Measurements from ENCODE around the gene UBL7.
"Not testable (repeated sequence)": the region's sequence is repeated elsewhere in the genome, so short reads cannot be mapped to it uniquely, and the experiment has no call there.

Gene UBL7

DNA sequence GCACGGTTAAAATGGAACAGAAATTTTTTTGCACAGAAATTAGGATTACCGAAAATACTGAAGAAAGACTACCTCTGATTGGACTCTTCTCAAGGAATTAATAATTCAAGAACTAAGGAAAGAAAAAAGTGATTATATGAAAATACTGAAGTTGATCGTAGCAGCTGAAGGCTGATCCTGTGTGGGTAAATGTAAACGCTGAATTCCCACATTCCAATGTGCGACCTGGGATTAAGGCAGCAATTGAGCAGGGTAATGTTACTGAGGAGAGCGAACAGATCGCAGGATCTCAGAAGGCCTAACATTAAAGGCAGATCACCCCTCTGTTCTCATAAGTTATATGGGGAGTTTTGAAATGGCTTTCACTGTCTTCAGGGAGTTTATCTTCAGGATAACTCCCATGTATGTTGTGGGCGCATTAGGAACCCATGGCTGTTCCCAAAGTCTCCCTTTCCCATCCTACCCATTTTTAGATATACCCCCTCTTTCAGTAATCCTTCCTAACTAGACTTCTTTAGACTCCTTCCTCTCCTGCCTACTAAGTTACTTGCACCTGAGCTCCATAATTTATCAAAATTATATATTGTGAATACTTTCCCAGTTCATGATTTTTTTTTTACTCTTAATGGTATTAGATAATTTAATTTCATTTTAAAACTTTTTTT is 1.0 kb upstream of the UBL7 start:
- no peak for DNase-seq

DNA sequence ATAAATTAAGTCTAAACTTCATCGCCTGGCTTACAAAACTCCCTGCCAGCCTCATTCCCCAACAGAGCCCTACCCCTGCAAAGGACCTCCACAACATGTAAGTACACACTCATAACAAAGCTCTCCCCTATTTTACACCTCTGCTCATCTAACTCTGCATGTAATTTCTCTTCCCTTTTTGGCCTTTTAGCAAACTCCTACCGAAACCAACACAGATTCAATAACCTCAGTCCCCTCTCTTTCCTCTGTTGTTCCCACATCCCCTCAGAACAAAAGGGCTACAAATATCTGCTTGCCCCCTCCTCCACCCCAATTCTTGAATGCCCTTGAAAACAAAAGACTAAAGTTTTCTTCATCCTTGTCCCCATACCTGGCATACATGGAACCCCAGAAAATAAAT is 662 bp downstream of the UBL7 start:
- DNase-seq = no peak

DNA sequence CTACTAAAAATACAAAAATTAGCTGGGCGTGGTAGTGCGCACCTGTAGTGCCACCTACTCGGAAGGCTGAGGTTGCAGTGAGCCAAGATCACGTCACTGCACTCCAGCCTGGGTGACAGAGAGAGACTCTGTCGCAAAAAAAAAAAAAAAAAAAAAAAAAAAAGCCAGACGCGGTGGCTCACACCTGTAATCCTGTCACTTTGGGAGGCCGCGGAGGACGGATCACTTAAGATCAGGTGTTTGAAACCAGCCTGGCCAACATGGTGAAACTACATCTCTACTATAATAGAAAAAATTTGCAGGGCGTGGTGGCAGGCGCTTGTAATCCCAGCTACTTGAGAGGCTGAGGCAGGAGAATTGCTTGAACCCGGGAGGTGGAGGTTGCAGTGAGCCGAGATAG is 1.2 kb downstream of the UBL7 start:
- DNase-seq = not testable (repeated sequence)

DNA sequence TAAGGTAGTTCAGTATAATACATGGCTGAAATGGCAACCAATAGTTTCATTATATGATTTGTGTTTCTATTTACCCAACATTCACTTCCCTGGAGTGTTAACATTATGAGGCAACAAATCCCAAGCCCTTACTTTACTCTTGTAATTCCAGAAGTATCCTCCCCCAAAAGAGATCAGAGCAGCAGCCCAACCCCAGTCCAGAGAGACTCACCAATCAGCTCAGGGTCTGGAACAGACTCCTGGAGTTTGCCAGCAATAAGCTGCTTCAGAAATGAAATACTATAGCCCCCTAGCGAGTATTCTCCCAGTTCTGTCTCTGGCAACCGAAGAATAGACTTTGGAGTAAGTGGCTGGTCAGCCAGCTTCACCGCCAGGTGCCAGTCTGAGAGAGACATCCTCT is 2.5 kb downstream of the UBL7 start:
- DNase-seq = no peak

DNA sequence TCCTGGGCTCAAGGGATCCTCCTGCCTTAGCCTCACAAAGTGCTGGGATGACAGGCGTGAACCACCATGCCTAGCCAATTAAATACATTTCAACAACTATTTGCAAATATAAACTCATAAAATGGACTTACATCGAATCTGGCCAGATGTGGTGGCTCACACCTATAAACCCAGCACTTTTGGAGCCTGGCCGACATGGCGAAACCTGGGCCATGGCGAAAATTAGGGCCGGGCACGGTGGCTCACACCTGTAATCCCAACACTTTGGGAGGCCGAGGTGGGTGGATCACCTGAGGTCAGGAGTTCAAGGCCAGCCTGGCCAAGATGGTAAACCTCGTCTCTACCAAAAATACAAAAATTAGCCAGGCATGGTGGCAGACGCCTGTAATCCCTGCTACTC is 3.9 kb downstream of the UBL7 start:
- DNase-seq = not testable (repeated sequence)

DNA sequence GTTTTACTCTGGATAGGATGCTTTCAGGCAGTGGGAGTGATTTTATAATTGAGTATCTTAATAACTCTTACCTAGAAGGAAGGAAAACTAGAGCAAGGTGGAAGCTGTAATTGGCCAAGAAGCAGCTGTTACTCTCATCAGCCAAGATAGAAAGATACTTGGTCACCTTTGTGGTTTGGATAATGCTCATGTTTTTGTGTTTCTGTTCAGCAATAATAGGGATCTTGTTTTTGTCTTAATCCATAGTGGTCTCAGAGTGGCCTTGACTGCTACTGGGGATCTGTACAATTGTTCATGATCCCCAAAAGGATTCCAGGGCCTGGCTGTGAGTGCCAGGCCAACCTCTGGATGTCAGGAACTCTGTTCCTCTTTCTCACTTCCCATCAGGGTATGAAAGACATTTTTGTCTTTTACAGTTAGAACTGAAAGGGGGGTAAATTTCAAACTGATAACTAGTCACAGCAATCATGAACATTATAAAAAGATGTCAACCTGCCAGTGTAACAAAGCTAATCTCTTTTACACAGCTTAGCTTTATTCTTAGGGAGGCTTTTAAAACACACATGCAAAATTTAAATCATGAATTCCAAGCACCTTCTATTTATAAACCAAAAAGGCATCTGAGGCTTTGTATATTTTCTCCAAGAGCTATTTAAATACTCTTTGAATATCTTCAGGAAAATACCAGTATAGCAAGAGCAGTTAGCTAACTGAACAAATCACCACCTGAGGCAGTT is 6.0 kb downstream of the UBL7 start:
- DNase-seq = no peak

DNA sequence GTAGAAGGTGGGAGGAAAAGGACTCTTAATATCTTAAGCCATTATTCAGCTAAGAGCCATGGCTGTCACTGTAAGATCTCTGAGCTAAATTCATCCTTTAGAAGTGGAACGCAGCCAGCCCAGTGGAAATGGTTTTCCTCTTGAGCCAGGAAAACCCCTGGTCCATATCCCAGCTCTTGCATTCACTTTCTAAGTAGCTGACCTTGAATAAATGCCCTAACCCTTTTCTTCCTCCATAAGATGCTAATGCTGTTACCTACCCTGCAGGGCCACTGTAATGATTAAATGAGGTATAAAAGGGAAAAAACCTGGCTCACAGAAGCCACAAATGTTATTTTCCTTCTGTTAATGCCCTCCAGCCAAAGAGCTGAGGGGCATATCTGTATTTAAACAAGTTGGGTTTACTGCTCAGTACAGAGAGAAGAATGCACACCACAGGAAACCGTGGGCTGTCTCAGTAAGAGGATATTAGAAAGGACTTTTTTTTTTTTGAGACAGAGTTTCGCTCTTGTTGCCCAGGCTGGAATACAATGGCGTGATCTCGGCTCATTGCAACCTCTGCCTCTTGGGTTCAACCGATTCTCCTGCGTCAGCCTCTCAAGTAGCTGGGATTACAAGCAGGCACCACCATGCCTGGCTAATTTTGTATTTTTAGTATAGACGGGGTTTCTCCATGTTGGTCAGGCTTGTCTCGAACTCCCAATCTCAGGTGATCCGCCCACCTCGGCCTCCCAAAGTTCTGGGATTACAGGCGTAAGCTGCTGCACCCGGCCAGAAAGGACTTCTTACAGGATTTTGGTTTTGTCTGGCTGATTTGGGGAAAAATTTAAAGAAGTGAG is 6.8 kb downstream of the UBL7 start:
- DNase-seq = no peak

DNA sequence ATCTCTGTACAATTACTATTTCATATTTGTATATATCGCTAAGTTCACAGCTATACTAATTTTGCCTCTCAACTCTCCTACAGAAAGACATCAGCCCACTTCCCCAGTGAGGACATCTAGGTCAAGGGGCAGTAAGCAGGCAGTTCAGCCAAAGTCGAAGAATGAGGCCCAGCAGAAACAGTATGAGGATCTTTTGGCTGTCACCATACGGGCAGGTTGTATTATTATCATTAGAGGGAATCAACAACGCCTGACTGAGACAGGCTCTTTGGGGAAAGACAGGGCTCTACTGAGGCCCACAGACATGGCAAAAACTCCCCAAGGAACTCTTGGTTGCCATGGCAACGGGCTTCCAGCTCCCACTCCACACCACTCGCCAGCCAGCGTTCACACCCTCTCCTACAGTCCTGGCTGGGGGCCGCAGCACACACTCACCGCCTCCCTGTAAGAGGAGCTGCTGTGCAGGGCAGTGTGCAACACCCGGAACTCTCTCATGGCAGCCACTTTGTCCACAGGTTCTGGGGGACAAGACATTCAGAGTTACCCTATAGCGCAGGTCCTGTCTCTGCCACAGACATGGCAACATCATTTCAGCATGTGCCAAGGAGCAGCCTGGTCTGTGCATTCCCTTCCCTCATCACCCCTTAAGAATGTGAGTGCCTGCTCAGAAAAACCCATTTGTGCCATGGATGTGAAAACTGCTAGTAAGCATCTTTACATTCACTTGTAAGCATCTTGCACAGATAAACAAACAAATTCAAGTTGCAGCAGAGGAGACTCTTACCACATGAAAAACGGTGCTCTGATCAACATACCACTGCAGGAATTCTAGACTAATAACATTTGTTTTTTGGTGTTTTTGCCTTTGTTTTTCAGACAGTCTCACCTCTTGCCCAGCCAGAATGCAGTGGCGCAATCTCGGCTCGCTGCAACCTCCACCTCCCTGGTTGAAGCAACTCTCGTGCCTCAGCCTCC is 8.8 kb downstream of the UBL7 start:
- DNase-seq = no peak

DNA sequence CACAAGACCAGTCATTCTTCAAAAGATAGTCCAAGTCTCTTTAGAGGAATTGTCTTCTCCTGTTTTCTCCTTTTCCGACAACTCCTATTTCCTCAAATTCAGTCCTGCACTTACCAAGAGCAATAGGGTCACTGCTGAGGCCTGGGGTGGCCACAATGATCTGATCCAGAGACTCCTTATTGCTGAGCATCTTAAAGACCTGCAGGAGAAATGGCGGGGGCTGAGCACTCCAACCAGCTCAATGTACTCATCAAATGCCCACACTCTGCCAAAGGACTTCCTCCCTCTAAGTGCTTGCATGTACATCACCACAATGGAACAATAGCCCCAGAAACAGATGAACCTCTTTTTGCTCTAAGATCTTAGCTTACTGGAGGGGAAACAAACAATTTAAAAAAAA is 9.6 kb downstream of the UBL7 start:
- no peak for DNase-seq

DNA sequence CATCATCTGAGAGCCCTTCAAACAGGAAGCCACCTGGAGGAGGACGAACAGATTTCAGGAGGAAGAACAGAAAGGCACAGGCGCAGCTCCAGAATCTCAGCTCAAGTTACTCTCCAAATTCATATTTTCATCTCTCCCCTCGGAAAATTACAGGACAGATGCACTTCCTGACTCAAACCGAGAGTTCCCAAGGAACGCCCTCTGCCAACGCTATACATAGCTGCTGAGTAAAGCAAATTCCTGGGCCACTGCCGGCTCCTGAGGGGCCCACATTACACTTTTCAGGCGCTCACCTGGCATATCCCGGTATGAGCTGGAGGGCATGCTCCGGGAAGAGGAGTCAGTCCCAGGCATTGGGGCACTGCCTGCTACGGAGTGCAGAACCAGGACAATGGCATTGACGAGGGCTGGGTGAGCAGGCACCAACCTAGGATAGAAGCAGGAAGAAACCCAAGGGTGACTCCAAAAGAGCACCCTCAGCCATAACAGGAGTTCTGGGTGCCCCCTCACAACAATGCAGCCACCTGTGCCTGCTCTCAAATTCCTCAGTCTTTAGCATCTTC is 11.2 kb downstream of the UBL7 start:
- no peak for DNase-seq

DNA sequence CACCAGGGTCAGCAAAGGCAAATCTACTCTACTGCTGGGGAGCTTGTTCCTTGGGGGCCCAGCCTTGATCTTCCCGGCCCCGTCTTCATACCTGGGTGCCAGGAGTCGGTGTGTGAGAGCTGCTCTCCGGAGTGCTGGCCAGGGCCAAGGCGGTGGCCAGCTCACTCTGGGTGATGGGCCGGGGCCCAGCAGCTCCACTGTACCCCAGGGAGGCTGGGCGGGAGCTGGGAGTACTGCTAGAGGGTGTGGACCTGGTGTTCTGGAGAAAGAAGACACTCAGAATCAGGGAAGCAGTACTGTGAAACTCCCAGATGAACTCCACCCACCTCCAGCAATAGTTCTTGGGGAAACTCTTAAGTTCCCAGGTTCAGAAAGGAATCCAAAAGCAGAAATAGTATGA is 11.9 kb downstream of the UBL7 start:
- no peak for DNase-seq

DNA sequence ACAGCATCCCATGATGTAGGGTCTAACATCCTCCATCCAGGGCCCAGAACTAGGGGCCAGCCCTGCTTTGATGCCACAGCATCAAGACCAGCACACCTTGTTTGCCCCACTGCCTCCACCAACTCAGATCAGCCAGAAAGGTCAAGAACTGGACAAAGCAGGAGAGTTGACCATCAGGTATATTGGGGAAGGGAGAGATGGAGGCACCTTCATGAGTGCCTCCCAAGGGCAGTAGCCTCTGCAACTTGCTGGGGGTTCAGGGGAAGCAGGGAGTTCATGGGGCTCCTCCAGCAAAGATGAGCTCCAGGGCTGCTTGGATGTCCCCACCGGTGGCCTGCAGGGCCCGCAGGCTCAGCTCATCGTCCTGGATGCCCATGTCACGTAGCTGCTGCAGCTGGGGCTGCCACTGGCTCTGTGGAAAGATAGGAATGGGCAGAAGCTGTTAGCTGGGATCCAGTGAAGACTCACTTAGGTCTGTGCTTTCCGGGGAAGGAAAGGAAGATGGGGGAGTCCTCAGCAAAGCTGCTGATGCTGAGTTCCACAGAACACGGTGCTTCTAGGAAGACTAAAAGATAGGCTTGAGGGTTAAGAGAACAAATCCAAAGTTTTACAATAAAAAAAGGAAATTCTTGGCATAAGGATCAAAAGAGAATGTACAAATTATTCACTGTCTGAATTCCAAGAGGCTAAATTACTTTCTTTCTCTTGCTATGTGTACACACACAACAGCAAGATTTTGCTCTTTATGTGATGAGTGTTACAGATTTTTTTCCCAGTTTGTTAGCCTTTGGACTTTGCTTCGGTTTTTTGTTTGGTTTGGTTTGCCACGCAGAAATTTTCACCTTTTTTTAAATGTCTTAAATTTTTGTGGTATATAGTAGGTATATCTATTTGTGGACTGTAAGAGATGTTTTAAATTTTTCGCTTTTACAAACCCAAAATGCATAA is 14.9 kb downstream of the UBL7 start:
- no peak for DNase-seq

DNA sequence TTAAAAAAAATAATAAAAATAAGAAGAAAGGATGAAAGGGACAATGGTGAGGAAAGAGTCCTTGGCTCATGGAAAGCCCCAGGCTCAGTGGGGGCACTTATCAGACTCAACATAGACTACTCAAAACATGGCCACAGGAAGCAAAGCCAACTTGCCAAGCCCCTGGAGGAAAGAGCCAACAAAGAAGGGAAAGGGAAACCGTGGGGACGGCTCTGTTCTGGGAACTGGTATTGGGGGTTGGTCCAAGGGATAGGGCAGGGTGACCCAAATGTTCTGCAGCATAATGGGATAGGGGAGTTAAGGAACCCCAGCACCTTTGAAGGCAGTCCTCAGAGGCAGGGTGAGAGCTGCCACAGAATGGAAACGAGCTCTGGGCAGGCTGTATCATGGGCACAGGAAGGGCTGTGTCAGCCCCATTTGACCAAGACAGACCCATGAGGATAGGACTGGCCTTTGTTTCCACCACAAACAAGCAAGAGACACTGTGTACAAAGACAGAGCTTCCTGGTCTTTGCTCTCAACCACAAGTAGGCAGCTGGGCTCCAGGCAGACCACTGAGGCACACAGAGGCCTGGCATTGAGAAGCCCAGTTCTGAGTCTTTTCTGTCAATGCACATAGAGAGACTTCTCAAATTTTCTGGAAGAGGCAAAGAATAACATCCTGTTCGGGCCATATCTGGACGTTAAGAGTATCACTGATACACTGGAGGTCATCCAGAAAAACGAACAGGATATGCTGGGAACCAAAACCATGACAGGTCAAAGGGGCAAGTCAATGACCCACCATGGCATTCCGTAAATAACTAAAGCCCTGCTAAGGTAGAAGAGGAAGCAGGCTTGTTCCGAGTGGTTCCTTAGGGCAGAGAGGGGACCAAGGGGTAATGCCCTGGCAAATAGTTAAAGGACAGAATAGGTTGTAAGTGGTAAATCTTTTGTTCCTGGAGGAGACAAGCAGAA is 16.6 kb downstream of the UBL7 start:
- DNase-seq = no peak

DNA sequence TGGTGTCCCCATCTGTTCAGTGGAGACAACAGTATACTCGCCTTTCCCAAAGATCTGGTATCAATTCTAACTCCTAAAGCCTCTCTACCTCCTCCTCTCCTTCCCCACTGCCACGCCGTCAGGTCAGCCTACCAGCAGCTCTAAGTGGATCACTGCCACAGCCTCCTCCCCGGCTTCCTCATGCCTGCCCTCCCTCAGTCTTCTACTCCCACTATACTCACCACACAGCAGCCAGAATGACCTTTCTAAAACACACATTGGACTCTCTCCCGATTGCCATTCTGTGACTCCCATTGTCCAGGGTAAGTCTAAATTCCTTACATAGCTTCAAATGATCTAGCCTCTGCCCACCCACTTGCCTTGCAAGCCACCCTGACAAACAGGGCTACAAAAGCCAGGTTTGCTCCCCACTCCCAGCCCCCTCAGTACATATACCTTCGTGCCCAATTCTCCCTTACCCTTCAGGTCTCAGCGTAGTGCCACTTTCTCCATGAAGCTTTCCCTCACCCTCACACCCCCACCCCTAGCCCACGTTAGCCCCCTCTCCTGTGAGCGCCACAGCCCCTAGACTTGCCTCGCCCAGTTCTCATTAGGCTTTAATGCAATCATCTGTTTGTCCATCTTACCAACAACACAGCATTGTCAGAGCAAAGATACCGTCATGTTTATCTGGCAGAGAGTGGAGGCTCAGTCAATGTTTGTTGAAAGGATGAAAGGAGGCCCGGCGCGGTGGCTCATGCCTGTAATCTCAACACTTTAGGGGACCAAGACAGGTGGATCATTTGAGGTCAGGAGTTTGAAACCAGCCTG is 17.7 kb downstream of the UBL7 start:
- no peak for DNase-seq

DNA sequence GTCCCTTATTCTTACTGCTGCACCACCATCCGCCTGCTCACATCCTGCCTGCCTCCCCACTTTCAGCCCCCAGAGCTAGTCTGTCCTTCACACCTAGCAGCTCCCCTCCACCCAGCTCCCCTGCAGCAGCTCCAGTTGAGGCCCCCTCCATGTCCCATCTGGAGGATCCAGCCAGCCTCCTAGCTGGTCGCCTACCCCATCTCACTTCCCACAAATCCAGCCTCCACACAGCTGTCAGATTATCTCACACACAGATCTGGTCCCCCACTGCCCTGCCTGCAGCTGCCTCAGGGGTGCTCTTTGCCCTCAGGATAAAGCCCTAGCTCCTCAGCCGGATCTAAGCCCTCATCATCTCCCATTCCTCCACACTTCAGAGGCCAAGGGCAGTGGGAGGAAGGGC is 18.4 kb downstream of the UBL7 start:
- DNase-seq = no peak

DNA sequence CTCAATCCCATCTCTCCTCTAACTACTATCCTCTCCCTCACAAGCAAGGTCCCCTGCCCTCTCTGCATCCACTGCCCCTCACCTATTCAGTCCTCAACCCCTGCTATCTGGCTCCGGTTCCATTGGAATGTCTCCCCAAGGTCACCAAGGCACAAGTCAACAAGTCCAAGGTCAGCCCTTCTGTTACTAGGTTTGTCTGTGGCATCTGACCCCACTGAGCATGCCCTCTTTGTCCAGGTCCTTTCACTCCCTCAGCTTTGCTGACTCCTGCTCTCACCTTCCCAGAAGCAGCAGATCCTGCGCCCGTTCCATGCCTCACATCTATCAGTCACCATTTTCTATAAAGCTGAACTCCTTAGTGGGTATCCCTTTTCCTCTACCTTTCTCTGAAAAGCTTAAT is 18.9 kb downstream of the UBL7 start:
- no peak for DNase-seq

DNA sequence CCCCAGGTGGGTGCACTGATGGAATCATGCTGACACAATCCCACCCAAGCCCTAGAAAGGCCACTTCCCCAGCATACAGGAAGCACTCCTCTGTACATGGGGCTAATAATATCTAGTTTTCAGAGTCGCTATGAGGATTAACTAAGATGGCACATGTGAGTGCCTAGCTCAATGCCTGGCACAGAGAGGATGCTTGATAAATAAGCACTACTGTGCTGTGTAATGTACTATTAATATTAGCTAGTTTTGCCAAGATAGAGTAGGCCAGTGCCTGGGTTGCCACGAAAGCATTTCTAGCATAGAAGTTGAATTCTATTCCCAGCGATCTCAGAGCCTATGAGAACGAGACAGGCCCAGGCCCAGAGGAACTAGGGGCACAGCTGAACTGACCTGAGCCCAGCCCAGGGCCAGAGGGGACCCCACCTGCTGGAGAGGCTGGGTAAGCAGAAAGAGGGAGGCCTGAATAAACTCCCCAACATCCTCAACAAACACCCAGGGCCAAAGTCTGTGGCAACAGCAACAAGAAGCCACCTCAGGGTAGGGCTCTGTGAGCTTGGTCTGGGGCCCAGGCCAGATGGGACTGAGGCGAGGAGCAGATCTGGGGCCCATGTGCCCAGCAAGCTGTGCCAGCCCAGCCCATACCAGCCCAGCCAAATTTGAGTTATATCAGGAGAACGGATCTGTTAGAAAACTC is 19.6 kb downstream of the UBL7 start:
- DNase-seq = no peak

DNA sequence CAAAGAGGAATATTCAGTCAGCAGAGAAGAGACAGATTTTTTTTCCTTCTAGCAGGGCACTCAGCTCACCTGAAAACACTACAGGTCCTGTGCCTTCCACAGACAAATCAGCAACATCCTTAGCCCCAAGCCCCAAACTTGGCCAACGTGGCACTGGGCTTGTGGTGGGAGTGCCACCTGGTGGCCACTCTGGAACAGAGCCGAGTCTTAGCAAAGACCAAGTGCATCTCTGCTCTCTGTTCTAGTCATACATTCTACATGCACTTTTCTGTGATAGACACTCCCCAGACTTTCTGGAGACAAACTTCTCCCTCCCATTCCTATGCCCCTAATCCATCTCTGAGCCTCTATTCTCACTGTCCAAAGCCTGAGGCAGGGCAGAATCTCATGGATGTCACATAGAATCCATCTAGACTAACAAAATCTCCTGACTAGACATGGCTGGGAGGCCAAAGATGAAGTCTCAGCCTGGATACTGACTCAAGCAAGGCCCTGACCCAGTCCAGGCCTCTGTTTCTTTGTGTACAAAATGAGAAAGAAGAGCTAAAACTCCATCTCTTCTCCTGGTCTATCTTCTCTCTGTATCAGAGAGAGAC is 22.1 kb downstream of the UBL7 start:
- peak; percentile 80 for DNase-seq

Measured in CD4-positive, alpha-beta T cell treated with Interleukin-10 for 1 hour (primary cell).